ENCODE data around the gene TNFRSF18. TPM values are rescaled to one million over a fixed set of nuclear protein-coding genes. Genes with fewer than 3 reads are reported as not detected.

TNFRSF18 gene
- total and polyA plus RNA-seq, 10 of the 15 experiments (the other 5 are each of a cell fraction or from before 2014, with no cell fraction given) = 0.18 to 7.5 (median 1.5) TPM; not detected in 1

DNA sequence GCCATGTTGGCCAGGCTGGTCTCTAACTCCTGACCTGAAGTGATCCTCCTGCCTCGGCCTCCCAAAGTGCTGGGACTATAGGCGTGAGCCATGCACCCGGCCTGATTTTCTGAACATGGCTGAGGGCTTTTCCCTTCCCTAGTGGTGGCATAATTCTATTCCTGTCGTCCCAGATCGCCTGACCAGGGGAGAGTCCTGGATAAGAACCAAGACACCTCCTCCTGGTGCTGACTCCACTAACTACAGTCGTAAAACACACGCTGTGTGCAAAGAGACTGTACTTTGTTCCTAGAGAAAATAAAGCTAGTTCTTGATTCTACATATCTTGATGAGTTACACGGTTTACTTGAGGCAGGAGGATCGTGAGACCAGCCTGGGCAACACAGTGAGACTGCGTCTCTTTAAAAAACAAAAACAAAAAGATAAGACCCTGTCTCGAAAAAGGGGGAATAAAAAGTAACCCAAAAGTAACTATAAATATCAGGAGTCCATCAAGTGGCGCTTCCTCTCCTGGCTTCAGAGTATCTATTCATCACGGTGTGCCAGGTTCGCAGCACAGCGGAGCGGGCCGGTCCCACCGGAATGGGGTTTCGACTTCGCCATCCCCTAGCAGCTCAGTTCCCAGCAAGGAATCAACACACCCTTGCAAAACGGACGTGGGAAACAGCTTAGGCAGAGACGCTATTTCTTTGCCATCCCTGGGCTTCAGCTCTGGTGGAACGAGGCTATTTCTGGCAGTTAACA, 24.4 kb upstream of the TNFRSF18 start (continued):
- TF ChIP-seq, protein P1, sequence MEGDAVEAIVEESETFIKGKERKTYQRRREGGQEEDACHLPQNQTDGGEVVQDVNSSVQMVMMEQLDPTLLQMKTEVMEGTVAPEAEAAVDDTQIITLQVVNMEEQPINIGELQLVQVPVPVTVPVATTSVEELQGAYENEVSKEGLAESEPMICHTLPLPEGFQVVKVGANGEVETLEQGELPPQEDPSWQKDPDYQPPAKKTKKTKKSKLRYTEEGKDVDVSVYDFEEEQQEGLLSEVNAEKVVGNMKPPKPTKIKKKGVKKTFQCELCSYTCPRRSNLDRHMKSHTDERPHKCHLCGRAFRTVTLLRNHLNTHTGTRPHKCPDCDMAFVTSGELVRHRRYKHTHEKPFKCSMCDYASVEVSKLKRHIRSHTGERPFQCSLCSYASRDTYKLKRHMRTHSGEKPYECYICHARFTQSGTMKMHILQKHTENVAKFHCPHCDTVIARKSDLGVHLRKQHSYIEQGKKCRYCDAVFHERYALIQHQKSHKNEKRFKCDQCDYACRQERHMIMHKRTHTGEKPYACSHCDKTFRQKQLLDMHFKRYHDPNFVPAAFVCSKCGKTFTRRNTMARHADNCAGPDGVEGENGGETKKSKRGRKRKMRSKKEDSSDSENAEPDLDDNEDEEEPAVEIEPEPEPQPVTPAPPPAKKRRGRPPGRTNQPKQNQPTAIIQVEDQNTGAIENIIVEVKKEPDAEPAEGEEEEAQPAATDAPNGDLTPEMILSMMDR (IDR thresholded peaks at IDR 0.05 in 2 of 3, conservative IDR thresholded peaks at IDR 0.05 in 1 of 3; ENCODE audit: control insufficient read depth in 2 of 3, extremely low read depth in 1 of 3, insufficient read depth in 1 of 3, low read depth in 3 of 3, low read length in 3 of 3) = peak in 2 of 3 experiments; percentile 17 to 18; a peak in 2 of 6 replicates
- TF ChIP-seq WRNIP1 (IDR thresholded peaks at IDR 0.05; ENCODE audit: borderline replicate concordance, low read depth, low read length) (no peak), NFXL1 (IDR thresholded peaks at IDR 0.05; ENCODE audit: borderline replicate concordance) (no peak)

DNA sequence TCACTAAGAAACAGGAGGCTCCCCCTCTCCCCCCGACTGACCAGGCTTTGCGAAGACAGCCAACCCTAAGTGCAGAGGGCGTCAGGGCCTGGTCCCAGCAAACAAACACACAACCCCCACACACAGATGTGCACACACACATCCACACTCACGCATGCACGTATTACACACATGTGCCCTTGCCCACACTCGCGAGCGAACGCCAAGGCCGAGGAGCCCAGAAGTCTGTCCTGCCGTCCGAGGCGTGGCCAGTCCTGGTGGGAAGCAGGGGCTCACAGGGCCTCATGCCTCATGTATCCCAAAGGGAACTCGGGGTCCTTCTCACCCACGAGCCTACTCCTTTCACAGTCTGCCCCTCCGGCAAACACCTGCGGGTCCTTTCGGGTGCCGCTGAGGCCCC, 23.4 kb upstream of the TNFRSF18 start:
- SMC1A ChIA-PET (ENCODE audit: uncharacterized antibody, unreplicated experiment) = no interaction called here
- intact Hi-C loops (cut with micrococcal nuclease; ENCODE audit: unreplicated experiment) = loop anchor here (5.0 kb wide), 1 partner anchor 107 kb away; no protein-coding TSS in a partner anchor
- no peak for TF ChIP-seq BACH1 (IDR thresholded peaks at IDR 0.05; ENCODE audit: borderline replicate concordance)
- TF ChIP-seq, protein P2, sequence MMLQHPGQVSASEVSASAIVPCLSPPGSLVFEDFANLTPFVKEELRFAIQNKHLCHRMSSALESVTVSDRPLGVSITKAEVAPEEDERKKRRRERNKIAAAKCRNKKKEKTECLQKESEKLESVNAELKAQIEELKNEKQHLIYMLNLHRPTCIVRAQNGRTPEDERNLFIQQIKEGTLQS (IDR thresholded peaks at IDR 0.05; ENCODE audit: borderline replicate concordance, extremely low read depth, low read depth, low read length) = no peak
- no peak for TF ChIP-seq ETV6 (conservative IDR thresholded peaks at IDR 0.05 in 1 of 2, IDR thresholded peaks at IDR 0.05 in 1 of 2; ENCODE audit: borderline replicate concordance in 1 of 2, low read depth in 1 of 2)
- TF ChIP-seq NFIC (IDR thresholded peaks at IDR 0.05; ENCODE audit: low read depth, low read length) = no peak
- TF ChIP-seq RFX5 (IDR thresholded peaks at IDR 0.05; ENCODE audit: low read depth, low read length) = no peak
- peak; percentile 62; the same call in 1 of the 2 replicates for TF ChIP-seq TCF3 (IDR thresholded peaks at IDR 0.05; ENCODE audit: borderline replicate concordance, insufficient read depth, low read depth, low read length)
- no peak for TF ChIP-seq NBN (IDR thresholded peaks at IDR 0.05)
- TF ChIP-seq IKZF2 (IDR thresholded peaks at IDR 0.05) = no peak
- TF ChIP-seq, protein P3, sequence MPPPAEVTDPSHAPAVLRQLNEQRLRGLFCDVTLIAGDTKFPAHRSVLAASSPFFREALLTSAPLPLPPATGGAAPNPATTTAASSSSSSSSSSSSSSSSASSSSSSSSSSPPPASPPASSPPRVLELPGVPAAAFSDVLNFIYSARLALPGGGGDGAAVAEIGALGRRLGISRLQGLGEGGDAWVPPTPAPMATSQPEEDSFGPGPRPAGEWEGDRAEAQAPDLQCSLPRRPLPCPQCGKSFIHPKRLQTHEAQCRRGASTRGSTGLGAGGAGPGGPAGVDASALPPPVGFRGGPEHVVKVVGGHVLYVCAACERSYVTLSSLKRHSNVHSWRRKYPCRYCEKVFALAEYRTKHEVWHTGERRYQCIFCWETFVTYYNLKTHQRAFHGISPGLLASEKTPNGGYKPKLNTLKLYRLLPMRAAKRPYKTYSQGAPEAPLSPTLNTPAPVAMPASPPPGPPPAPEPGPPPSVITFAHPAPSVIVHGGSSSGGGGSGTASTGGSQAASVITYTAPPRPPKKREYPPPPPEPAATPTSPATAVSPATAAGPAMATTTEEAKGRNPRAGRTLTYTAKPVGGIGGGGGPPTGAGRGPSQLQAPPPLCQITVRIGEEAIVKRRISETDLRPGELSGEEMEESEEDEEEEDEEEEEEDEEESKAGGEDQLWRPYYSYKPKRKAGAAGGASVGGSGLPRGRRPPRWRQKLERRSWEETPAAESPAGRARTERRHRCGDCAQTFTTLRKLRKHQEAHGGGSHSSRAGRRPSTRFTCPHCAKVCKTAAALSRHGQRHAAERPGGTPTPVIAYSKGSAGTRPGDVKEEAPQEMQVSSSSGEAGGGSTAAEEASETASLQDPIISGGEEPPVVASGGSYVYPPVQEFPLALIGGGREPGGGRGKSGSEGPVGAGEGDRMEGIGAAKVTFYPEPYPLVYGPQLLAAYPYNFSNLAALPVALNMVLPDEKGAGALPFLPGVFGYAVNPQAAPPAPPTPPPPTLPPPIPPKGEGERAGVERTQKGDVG (CRISPR knock-in tag; IDR thresholded peaks at IDR 0.05) = no peak
- TF ChIP-seq CREM (IDR thresholded peaks at IDR 0.05; ENCODE audit: low read depth) = no peak

More for the DNA sequence above, 23.4 kb upstream of the TNFRSF18 start:
- Histone ChIP-seq H3K27me3 (replicated peaks in 1 of 2; ENCODE audit: control insufficient read depth in 2 of 2, insufficient read depth in 2 of 2, low read length in 1 of 2) (no peaks in the 10 kb centered on the region), H3K4me1 (ENCODE audit: control insufficient read depth, insufficient read depth, low read length) (peaks cover 4% of the 10 kb centered on the region), H3K36me3 (ENCODE audit: control insufficient read depth in 2 of 2, insufficient read depth in 2 of 2, low read length in 1 of 2) (peaks cover 4 to 28% of the 10 kb centered on the region in 2 experiments; a peak in 3 of 4 replicates), H3K4me3 (peak overlapping the region; percentile 91), H3K9me3 (replicated peaks; ENCODE audit: control insufficient read depth, insufficient read depth, low read length) (no peaks in the 10 kb centered on the region; the same call in 2 of the 3 replicates), H3K79me2 (ENCODE audit: control insufficient read depth, insufficient read depth, low read length) (peaks cover 50% of the 10 kb centered on the region), H2AFZ (ENCODE audit: control insufficient read depth, low read depth, low read length) (no peak overlapping the region), H3K27ac (ENCODE audit: control insufficient read depth, insufficient read depth) (no peak overlapping the region), H3K4me2 (ENCODE audit: control insufficient read depth, insufficient read depth) (peak overlapping the region; percentile 75), H4K20me1 (ENCODE audit: control insufficient read depth, insufficient read depth) (no peaks in the 10 kb centered on the region), H3K9ac (ENCODE audit: control insufficient read depth, insufficient read depth, low read length) (peak overlapping the region; percentile 97; the same call in 1 of the 2 replicates)
- BruUV-seq (replicated peaks) = no TSS peak
- WGBS (ENCODE audit: insufficient coverage, insufficient replicate concordance, low lambda C conversion rate, missing lambda C conversion rate) = 95% methylated on average over 19 of the region's 19 CpGs
- no peak for FAIRE-seq
- ChIA-PET POLR2A (interaction anchor here (1.0 kb wide), 1 partner anchor 14 kb away, joined by 3 read pairs; no protein-coding TSS in a partner anchor), CTCF (interaction anchor here (1.0 to 1.8 kb wide), 2 partner anchors 17 to 21 kb away, joined by 3 to 8 read pairs; no protein-coding TSS in a partner anchor), RAD21 (ENCODE audit: unreplicated experiment) (interaction anchor here (1.5 kb wide), 1 partner anchor 58 kb away, joined by 6 read pairs; no protein-coding TSS in a partner anchor)
- ATAC-seq = no peak
- no peak for DNase-seq (ENCODE audit: low read depth, low spot score)
- in situ Hi-C loops (cut with MboI) = no loop called here
